Nasal cavity respiratory epithelium epithelial cell of viscerocranial mucosa (primary cell): ENCODE results near the gene GAGE12D. TPM values are rescaled to one million over a fixed set of nuclear protein-coding genes. Genes with fewer than 3 reads are reported as not detected.

Source experiments
- total RNA-seq: library from RNA; depleted of rRNA; stranded (reverse); fragments of >200 nt; gene quantifications from 2 replicates; pipeline ENCODE4 v1.2.3, GENCODE V29; 2014

Gene GAGE12D, protein sequence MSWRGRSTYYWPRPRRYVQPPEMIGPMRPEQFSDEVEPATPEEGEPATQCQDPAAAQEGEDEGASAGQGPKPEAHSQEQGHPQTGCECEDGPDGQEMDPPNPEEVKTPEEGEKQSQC
- not detected in 2 replicates for total RNA-seq

GRCh38 chrX:49541433-49541832 is at the start of gene GAGE12D:
GAGE12D (plus strand) TSS chrX:49541733; CDS start chrX:49542888, 1,155 bp downstream.

DNA sequence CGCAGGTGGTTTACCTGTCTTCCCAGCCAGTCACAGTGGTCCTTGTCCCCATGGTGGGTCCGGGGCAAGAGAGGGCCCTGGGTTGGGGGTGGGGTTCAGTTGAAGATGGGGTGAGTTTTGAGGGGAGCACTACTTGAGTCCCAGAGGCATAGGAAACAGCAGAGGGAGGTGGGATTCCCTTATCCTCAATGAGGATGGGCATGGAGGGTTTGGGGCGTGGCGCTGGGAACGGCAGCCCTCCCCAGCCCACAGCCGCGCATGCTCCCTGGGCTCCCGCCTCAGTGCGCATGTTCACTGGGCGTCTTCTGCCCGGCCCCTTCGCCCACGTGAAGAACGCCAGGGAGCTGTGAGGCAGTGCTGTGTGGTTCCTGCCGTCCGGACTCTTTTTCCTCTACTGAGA is 9.7 kb upstream of the GAGE12D start, which contains the start of gene GAGE12C:
Gene GAGE12C (plus strand): TSS at position 301 of the 400 bp plus-strand sequence. CDS start 1,155 bp downstream, outside the sequence.

GRCh38 chrX:49550989-49551388 is 9.5 kb downstream of the GAGE12D start, which contains the start of gene GAGE12E:
GAGE12E (plus strand) TSS chrX:49551289; CDS start chrX:49552444, 1,155 bp downstream.

DNA sequence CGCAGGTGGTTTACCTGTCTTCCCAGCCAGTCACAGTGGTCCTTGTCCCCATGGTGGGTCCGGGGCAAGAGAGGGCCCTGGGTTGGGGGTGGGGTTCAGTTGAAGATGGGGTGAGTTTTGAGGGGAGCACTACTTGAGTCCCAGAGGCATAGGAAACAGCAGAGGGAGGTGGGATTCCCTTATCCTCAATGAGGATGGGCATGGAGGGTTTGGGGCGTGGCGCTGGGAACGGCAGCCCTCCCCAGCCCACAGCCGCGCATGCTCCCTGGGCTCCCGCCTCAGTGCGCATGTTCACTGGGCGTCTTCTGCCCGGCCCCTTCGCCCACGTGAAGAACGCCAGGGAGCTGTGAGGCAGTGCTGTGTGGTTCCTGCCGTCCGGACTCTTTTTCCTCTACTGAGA is 19.0 kb downstream of the GAGE12D start, which contains the start of gene GAGE12F:
Gene GAGE12F (plus strand): TSS at position 301 of the 400 bp plus-strand sequence. CDS start 1,155 bp downstream, outside the sequence.

DNA sequence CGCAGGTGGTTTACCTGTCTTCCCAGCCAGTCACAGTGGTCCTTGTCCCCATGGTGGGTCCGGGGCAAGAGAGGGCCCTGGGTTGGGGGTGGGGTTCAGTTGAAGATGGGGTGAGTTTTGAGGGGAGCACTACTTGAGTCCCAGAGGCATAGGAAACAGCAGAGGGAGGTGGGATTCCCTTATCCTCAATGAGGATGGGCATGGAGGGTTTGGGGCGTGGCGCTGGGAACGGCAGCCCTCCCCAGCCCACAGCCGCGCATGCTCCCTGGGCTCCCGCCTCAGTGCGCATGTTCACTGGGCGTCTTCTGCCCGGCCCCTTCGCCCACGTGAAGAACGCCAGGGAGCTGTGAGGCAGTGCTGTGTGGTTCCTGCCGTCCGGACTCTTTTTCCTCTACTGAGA is 28.6 kb downstream of the GAGE12D start, which contains the start of gene GAGE12G:
Gene GAGE12G (plus strand): TSS at position 301 of the 400 bp plus-strand sequence. CDS start 1,155 bp downstream, outside the sequence.

GRCh38 chrX:49579649-49580048 is 38.1 kb downstream of the GAGE12D start, which contains the start of gene GAGE12H:
GAGE12H (plus strand) TSS chrX:49579949; CDS start chrX:49581104, 1,155 bp downstream.

GRCh38 chrX:49589196-49589595 is 47.7 kb downstream of the GAGE12D start, which contains the start of gene GAGE2A:
GAGE2A (plus strand) TSS chrX:49589496; CDS start chrX:49590651, 1,155 bp downstream.

Other genes with a start within 250 kb of the GAGE12D start
- gene GAGE10, start 238.1 kb upstream of the GAGE12D start, total RNA-seq, result not detected in 2 replicates
- gene GAGE12J, start 219.7 kb upstream of the GAGE12D start, total RNA-seq, result not detected in 2 replicates
- not detected in 2 replicates for gene GAGE13, start 210.2 kb upstream of the GAGE12D start, total RNA-seq
- gene GAGE12C, start 9.6 kb upstream of the GAGE12D start, total RNA-seq, result not detected in 2 replicates
- gene GAGE12E, start 9.6 kb downstream of the GAGE12D start, total RNA-seq, result not detected in 2 replicates
- not detected in 2 replicates for gene GAGE12F, start 19.1 kb downstream of the GAGE12D start, total RNA-seq
- gene GAGE12G, start 28.7 kb downstream of the GAGE12D start, total RNA-seq, result not detected in 2 replicates
- not detected in 2 replicates for gene GAGE12H, start 38.2 kb downstream of the GAGE12D start, total RNA-seq
- gene GAGE2A, start 47.8 kb downstream of the GAGE12D start, total RNA-seq, result not detected in 2 replicates
- gene GAGE1, start 57.3 kb downstream of the GAGE12D start, total RNA-seq, result not detected in 2 replicates
- gene PAGE1, start 154.3 kb downstream of the GAGE12D start, total RNA-seq, result not detected in 2 replicates